ENCODE measurements around the gene PHLDA2. TPM values are rescaled to one million over a fixed set of nuclear protein-coding genes. Genes with fewer than 3 reads are reported as not detected.

Gene PHLDA2
- total and polyA plus RNA-seq, 5 experiments from 2014 or later, result 0.69 to 0.83 TPM; not detected in 3

GRCh38 chr11:2899080-2899783 lies 30.0 kb downstream of the PHLDA2 start:
- no peaks in the 10 kb centered on the region for H3K9me3 Mint-ChIP-seq
- peak overlapping the region in 8 of 10 donors; percentile 36 to 92 (median 81) for H3K4me3 Mint-ChIP-seq
- H3K36me3 Mint-ChIP-seq, result no peaks in the 10 kb centered on the region
- DNase-seq (no peak), ATAC-seq (no peak)
- POLR2A ChIA-PET, result interaction anchor here (0.7 to 1.8 kb wide), 4 partner anchors 11 to 116 kb away, joined by 3 to 6 read pairs (median 3); no protein-coding TSS in a partner anchor
- H3K27me3 Mint-ChIP-seq, result no peaks in the 10 kb centered on the region
- H3K4me1 Mint-ChIP-seq, result peaks cover 26 to 52% (median 49%) of the 10 kb centered on the region in 4 donors
- peak overlapping the region; percentile 70 to 97 (median 92) for H3K27ac Mint-ChIP-seq

DNA sequence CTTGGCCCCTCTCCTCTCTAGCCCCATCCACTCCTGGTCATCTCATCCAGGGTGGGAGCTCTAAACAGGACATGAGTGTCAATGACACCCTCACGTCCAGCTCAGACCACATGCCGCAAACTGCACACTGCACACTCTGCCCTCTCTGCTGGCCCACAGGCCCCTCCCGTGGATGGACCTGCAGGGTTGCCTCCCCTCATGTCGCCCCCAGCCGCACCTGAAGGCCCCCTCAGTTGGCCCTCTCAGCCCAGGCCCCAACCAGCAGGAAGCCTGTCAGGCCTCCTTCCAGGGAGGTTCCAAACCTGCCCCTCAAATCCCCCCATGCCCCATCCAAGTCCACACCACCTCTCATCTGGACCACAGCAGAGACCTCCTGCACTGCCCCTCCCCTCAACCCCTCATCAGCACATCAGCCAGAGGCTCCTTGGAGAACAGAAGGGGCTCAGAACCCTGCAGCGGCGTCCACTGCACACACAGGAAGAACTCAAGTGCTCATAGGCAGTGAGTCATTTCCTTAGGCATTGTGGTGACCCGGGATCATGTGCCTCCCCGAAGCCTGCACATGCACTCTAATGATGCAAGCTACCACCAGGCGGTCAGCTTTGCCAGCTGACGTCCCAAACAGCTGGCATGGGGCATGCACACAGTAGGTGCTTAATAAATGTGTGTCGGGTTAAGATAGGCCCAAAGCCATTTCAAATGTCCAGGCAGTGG lies 30.7 kb downstream of the PHLDA2 start:
- Mint-ChIP-seq H3K9me3 (no peaks in the 10 kb centered on the region), H3K27me3 (no peaks in the 10 kb centered on the region), H3K4me3 (peak overlapping the region; percentile 28 to 92 (median 81)), H3K36me3 (no peaks in the 10 kb centered on the region), H3K4me1 (peaks cover 22 to 49% (median 47%) of the 10 kb centered on the region in 4 donors), H3K27ac (peak overlapping the region; percentile 88 to 97 (median 94))
- POLR2A ChIA-PET, result interaction anchor here (0.7 to 1.8 kb wide), 5 partner anchors 11 to 116 kb away, joined by 3 to 6 read pairs (median 3); no protein-coding TSS in a partner anchor
- ATAC-seq (peak; percentile 51 to 63), DNase-seq (peak in 5 of 10 donors; percentile 15 to 72 (median 42))

- H3K4me1 Mint-ChIP-seq, result peaks cover 26 to 53% (median 51%) of the 10 kb centered on the region in 4 donors
- peak overlapping the region in 2 of 10 donors; percentile 53 to 57 for H3K27ac Mint-ChIP-seq
- no peaks in the 10 kb centered on the region for H3K9me3 Mint-ChIP-seq
- ATAC-seq (no peak), DNase-seq (no peak)
- no peaks in the 10 kb centered on the region for H3K36me3 Mint-ChIP-seq
- H3K4me3 Mint-ChIP-seq, result no peak overlapping the region
- POLR2A ChIA-PET, result no interaction called here
- no peaks in the 10 kb centered on the region for H3K27me3 Mint-ChIP-seq
These were observed 32.2 kb downstream of the PHLDA2 start for GRCh38 chr11:2897048-2897447.

DNA sequence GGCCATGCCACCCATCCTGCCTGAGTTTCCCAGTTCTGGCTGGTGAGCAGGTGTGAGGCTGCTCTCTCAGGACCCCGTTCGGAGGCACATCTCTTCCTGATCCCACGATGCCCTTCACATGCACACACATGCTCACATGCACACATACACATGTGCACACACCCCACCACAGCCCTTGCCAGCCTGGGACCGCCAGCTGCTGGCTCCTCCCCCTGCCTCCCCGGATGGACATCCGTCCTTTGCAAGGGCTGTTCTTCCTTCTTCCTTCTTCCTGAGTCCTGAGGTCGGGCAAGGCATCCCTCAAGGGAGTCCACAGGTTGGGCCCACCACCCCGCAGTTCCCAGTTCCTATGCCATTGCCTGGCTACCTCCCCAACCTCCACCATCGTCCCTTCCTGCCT lies 33.2 kb downstream of the PHLDA2 start:
- DNase-seq, result no peak
- Mint-ChIP-seq H3K9me3 (no peaks in the 10 kb centered on the region), H3K4me1 (peaks cover 32 to 57% (median 55%) of the 10 kb centered on the region in 4 donors), H3K27ac (peak overlapping the region in 7 of 10 donors; percentile 15 to 75 (median 60)), H3K36me3 (no peaks in the 10 kb centered on the region), H3K27me3 (no peaks in the 10 kb centered on the region), H3K4me3 (no peak overlapping the region)
- POLR2A ChIA-PET, result no interaction called here
- no peak for ATAC-seq

GRCh38 chr11:2893935-2894334 lies 35.3 kb downstream of the PHLDA2 start:
- H3K36me3 Mint-ChIP-seq, result no peaks in the 10 kb centered on the region
- peak overlapping the region in 4 of 10 donors; percentile 22 to 45 (median 29) for H3K4me3 Mint-ChIP-seq
- ATAC-seq (no peak), DNase-seq (no peak)
- H3K27me3 Mint-ChIP-seq, result no peaks in the 10 kb centered on the region
- POLR2A ChIA-PET, result interaction anchor here (2.3 kb wide), 1 partner anchor 36 kb away, joined by 14 read pairs; the partner anchor contains the start of gene PHLDA2
- H3K9me3 Mint-ChIP-seq, result no peaks in the 10 kb centered on the region
- H3K27ac Mint-ChIP-seq, result peak overlapping the region in 9 of 10 donors; percentile 37 to 88 (median 80)
- peaks cover 23 to 41% (median 39%) of the 10 kb centered on the region in 4 donors for H3K4me1 Mint-ChIP-seq

DNA sequence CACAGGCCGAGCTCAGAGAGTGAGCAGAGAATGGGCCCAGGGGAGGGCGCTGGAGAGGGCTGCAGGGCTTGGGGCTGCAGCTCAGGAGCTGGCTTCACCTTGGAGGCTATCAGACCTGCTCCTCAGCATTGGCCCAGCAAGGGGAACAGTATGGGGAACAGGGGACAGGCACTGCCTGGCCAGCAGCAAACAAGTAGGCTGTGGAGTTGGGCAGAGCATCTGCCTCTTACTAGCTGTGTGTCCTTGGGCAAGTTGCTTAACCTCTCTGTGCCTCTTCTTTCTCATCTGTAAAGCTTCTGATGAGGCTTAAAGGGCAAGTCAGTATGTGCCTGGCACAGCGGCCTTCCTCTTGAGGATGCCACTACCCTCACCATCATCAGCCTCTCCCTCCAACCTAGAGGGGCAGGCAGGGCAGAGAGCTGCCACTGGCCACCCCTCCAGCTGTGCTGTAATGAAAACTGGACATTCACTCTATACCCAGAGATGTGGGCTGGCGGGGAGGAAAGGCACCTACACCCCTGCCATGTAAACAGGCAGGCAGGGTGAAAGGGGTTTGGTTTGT lies 36.2 kb downstream of the PHLDA2 start:
- Mint-ChIP-seq H3K4me3 (peak overlapping the region; percentile 62 to 87 (median 74)), H3K27ac (peak overlapping the region in 9 of 10 donors; percentile 65 to 91 (median 87)), H3K4me1 (peaks cover 17 to 35% (median 33%) of the 10 kb centered on the region in 4 donors), H3K36me3 (no peaks in the 10 kb centered on the region), H3K27me3 (no peaks in the 10 kb centered on the region), H3K9me3 (no peaks in the 10 kb centered on the region)
- POLR2A ChIA-PET, result interaction anchor here (0.6 to 3.4 kb wide), 9 partner anchors 9 to 448 kb away, joined by 3 to 31 read pairs (median 4); partner anchors contain the start of genes KCNQ1 and PHLDA2
- ATAC-seq (peak; percentile 49 to 53), DNase-seq (peak in 3 of 10 donors; percentile 46)

DNA sequence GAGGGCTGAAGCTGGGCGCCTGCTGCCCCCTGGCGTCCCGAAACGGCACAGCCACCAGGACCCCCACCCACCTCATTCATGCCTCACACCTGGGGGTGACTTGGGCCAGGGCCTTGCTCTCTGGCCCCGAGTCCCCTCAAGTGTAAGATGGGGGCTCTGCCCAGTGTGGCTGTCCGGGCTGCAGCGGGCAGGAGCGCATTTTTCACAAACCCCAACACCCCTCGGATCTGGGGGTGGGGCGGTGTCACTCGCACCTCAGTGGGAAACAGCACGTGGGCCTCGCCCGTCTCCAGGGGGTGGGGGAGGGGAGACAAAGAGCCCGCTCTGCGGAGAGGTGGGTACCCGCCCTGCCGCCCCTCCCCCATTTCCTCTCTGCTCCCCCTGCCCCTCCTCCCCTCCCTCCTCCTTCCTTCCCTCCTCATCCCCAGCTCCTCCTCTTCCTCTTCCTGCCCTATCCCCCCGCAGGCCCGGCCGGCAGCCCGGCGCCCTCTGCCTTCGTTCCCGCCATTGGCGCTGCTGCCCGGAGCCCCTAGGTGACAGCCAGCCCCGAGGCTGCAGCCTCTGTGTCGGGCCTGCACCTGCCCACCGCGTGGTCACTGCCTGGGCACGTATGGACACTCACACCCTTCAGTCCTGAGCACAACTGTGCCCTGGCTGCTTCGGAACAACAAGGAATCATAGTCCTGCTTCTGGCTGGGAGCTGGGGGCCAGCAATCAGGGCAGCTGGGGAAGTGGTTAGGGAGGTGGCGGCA lies 36.8 kb downstream of the PHLDA2 start:
- POLR2A ChIA-PET, result interaction anchor here (0.6 to 3.4 kb wide), 11 partner anchors 10 to 447 kb away, joined by 3 to 31 read pairs (median 4); partner anchors contain the start of genes KCNQ1 and PHLDA2
- Mint-ChIP-seq H3K9me3 (no peaks in the 10 kb centered on the region), H3K27me3 (no peaks in the 10 kb centered on the region), H3K27ac (peak overlapping the region in 9 of 10 donors; percentile 70 to 91 (median 87)), H3K36me3 (no peaks in the 10 kb centered on the region), H3K4me1 (peaks cover 15 to 33% (median 30%) of the 10 kb centered on the region in 4 donors), H3K4me3 (peak overlapping the region; percentile 62 to 87 (median 74))
- peak; percentile 58 to 59 for ATAC-seq
- DNase-seq, result peak; percentile 34 to 85 (median 62)

DNA sequence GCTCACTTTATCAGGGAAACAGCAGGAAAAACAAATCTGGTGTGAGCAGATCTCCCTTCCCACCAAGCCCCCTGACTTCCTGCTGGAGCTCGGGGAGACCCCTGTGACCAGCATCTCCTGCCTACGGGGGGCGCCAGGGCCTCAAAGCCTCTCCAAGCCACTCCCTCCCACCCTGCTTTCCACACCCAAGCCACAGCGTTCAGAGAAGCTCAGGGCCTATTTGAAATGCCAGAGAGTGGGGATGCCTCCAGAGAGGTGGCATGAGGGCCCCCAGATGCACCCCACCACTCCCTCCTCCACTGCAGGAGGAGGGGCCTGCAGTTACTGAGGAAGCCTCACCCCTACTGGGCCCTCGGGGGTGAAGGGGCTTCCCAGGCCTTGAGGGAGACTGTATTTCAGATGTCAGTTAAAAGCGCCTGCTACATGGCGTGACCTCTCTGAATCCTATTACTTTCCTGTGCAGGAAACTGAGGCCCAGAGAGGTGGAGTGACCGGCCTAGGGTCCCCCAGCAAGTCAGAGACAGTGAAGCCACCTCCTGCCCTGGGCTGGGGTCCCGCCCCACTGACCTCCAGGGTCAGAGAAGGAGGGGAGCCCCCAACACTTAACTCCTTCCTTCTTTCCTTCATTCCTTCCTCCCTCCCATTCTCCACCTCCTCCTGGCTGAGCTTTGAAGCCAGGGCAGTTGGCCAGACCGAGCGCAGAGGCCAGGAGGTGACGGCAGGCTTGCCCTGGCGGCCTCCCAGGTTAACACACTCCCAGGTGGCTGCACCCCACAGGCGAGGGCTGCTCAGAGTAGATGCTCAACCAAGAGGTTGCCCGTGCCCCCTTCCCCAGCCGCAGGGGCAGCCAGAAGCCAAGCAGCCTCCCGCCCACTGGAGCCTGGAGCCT lies 37.6 kb downstream of the PHLDA2 start:
- peak in 1 of 10 donors; percentile 38 for DNase-seq
- H3K27ac Mint-ChIP-seq, result peak overlapping the region in 8 of 10 donors; percentile 46 to 88 (median 74)
- POLR2A ChIA-PET, result interaction anchor here (0.9 to 3.4 kb wide), 7 partner anchors 10 to 358 kb away, joined by 3 to 31 read pairs (median 4); partner anchors contain the start of gene PHLDA2
- H3K9me3 Mint-ChIP-seq, result no peaks in the 10 kb centered on the region
- peak overlapping the region; percentile 59 to 87 (median 73) for H3K4me3 Mint-ChIP-seq
- no peaks in the 10 kb centered on the region for H3K36me3 Mint-ChIP-seq
- peak in 1 of 2 donors; percentile 23 for ATAC-seq
- no peaks in the 10 kb centered on the region for H3K27me3 Mint-ChIP-seq
- peaks cover 22 to 37% (median 37%) of the 10 kb centered on the region in 4 donors for H3K4me1 Mint-ChIP-seq

- peak overlapping the region in 4 of 10 donors; percentile 2 to 87 (median 48) for H3K4me3 Mint-ChIP-seq
- POLR2A ChIA-PET, result interaction anchor here (1.5 to 3.4 kb wide), 3 partner anchors 11 to 357 kb away, joined by 4 to 31 read pairs (median 27); a partner anchor contains a TSS
- H3K27me3 Mint-ChIP-seq, result no peaks in the 10 kb centered on the region
- H3K27ac Mint-ChIP-seq, result peak overlapping the region in 2 of 10 donors; percentile 46 to 86
- no peaks in the 10 kb centered on the region for H3K36me3 Mint-ChIP-seq
- peaks cover 23 to 39% (median 38%) of the 10 kb centered on the region in 4 donors for H3K4me1 Mint-ChIP-seq
- no peak for ATAC-seq
- no peaks in the 10 kb centered on the region for H3K9me3 Mint-ChIP-seq
- DNase-seq, result no peak
These were observed 38.5 kb downstream of the PHLDA2 start for GRCh38 chr11:2890466-2891294.
